Right kidney (tissue), 1 donor: ENCODE data around the gene TCF19.
"Not testable (repeated sequence)": the region's sequence is repeated elsewhere in the genome, so short reads cannot be mapped to it uniquely, and the experiment has no call there.

Experiments used
- DNase-seq: peaks from one replicate; pipeline ENCODE4 v3.0.0-alpha.2; 2016

Gene TCF19

DNA sequence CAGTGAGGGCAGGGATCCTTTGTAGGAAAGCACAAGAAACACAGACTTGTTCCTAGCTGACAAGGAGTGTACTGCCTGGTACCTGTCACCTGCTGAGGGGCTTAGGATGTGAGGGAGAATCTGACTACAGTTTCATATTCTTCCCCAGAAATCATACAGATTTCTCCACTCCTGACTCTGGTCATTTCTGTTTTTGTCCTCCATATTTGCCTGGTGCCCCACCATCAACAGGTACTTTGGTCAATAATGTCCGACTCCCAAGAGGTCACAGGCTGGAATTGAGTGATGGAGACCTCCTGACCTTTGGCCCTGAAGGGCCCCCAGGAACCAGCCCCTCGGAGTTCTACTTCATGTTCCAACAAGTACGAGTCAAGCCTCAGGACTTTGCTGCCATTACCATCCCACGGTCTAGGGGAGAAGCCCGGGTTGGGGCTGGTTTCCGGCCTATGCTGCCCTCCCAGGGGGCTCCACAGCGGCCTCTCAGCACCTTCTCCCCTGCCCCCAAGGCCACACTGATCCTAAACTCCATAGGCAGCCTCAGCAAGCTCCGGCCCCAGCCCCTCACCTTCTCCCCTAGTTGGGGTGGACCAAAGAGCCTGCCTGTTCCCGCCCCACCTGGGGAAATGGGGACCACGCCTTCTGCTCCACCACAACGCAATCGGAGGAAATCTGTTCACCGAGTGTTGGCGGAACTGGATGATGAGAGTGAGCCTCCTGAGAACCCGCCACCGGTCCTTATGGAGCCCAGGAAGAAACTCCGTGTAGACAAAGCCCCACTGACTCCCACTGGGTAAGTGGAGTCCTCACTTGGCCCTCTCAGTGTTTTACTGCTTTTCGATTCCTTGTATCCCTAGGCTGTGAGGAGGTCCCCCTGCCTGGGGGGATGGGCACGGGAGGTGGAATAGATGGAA lies 3.1 kb downstream of the TCF19 start:
- DNase-seq, result no peak

DNA sequence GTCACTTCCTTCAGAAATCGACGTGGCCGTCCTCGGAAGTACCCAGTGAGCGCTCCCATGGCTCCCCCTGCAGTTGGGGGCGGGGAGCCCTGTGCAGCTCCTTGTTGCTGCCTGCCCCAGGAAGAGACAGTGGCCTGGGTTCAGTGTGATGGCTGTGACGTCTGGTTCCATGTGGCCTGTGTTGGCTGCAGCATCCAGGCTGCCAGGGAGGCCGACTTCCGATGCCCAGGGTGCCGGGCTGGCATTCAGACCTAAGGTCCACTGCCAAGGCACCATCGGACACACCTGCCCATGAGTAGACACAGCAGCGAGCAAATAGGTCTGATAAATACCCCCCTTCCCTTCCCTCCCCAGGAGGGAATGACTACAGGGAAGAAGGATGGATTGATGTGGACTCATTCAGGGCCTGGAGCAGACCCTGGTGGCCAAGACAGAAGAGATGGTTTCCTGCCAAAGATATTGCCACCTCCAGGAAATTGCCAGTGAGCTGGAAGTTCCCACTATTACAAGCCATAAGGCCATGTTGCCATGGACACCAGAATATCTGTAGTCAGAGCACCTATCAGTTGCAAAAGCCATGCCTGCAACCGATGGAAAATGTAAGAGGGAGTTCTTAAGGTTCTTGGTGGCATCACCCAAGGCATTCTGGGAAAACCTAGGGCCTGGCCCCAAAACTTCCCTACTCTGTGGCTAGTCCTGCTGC lies 4.2 kb downstream of the TCF19 start:
- DNase-seq, result no peak

DNA sequence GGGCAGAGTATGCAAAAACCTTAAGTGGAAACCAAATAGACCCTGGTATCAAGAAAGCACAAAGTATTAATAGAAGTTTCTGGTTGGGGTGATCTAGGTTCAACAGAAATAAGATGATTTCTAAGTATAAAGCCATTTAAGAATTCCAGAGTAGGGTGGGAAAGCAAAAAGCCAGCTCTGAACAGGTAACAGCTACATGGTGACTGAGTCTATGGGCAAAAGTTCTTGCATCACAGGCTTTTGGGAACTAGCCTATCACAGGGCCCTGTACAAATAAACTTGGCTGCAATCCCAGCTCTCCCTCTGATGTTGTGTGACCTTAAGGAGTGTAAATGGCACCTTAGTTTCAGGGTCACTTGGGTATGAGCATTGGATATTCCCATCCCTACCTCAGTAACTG lies 5.5 kb downstream of the TCF19 start:
- DNase-seq, result no peak

DNA sequence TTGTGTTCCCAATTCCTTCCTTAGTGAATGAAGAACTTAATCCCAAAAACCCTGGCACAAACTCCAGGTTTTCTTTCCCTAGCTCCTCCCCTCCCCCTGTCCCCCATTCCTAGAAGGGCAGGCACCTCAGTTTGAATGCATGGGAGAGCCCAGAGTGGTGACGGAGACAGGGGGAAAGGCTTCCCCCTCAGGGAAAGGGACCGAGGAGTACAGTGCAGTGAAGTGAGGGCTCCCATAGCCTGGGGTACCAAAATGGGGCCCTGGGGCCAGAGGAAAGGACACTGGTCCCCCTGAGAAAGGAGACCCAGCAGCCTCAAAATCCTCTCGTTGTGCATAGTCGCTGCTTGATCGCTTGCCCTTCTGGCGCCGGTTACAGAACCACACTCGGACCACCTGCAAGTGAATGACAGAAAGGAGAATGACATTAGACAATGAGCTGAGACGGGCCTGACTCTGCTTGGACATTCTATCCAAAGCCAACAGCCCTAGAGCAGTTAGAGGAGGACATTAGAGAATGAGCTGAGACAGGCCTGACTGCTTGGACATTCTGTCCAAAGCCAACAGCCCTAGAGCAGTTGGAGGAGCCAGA lies 6.2 kb downstream of the TCF19 start:
- DNase-seq, result not testable (repeated sequence)

DNA sequence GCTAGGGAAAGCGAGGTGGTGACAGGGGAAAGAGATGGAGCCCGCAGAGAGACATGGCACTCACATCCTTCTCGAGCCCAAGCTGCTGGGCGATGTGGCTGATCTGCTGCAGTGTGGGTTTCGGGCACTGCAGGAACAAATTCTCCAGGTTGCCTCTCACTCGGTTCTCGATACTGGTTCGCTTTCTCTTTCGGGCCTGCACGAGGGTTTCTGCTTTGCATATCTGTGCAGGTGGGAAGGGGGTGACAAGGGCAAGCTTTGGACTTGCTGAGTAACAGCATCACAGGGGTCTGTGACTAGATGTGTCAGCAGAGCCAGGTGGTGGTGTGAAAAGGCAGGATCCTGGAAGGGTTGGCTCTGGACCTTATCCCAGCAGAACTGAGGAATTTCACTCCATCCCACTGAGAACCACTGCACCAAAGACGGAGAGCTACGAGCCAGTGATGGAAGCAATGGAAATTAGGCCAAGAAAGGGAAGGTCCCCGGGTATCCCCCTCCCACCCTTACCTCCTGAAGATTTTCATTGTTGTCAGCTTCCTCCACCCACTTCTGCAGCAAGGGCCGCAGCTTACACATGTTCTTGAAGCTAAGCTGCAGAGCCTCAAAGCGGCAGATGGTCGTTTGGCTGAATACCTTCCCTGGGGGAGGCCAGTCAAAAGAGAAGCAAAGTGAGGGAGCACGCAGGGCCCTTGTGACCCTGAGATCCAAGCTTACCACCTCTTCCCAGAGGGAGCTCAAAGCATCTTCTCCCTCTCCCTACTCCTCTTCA lies 6.9 kb downstream of the TCF19 start:
- not testable (repeated sequence) for DNase-seq

DNA sequence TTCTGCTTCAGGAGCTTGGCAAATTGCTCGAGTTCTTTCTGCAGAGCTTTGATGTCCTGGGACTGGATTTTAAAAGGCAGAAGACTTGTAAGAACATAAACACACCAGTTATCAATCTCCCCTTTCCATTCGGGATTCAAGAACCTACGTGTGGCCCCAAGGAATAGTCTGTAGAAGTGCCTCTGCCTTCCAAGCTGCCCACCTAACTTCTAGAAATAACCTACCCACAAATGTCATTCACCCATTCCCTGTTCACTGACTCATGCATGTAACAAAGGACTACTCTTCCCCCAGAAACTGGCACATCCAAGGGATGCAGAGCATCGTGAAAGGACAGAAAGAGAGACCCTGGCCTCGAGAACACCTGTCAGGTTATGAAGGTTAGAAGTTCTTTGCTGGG lies 7.6 kb downstream of the TCF19 start:
- no peak for DNase-seq

DNA sequence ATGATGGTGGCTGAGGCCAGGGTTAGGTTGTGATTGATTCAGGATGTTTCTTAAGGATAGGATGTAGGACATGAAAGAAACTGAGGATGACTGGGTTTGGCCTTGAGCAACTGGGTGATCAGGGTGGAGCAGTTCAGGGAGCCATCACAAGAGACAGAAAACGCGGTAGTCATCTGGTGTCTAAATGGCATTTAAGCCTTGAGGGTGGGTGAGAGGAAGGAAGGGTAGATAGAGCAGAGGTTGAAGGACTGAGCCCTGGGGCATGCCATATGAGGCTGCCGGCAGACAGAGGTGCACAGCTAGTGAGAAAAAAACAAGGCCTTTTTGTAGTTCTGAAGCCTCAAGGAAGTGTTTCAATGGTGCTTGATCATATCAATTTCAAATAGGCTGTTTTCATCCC lies 10.2 kb downstream of the TCF19 start:
- DNase-seq, result no peak

DNA sequence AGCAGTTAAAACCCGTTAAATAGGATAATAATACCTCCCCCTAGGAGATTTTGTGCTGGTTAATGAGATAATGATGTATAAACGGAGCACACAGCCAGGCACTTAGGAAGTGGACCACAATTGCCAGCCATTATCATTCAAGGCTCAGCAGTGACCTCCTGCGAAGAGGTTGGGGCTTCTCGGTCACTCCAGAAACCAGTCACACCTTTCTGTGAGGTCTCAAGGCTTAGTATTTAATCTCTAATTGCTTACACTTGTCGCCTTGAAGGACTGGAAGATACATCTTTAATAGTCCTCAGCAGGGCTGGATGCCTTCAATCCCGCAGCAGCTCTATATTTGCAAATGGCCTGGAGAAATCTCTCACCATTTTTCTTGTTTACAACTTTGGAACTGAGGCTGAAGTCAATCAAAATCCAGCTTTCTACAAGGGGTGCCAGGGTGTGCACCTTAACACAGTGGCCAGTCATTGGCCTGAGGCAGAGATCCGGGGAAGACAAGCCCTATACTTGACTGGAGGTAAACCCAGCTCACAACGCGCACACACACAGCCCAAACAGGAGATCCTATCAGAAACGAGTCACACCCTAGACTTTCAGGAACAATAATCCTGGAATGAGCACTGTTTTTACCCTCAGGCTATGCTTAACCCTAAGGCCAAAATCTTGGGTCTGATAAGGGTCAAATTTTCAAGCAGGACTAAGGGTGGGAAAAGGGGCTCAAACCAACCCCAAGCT lies 10.9 kb downstream of the TCF19 start:
- DNase-seq, result no peak

DNA sequence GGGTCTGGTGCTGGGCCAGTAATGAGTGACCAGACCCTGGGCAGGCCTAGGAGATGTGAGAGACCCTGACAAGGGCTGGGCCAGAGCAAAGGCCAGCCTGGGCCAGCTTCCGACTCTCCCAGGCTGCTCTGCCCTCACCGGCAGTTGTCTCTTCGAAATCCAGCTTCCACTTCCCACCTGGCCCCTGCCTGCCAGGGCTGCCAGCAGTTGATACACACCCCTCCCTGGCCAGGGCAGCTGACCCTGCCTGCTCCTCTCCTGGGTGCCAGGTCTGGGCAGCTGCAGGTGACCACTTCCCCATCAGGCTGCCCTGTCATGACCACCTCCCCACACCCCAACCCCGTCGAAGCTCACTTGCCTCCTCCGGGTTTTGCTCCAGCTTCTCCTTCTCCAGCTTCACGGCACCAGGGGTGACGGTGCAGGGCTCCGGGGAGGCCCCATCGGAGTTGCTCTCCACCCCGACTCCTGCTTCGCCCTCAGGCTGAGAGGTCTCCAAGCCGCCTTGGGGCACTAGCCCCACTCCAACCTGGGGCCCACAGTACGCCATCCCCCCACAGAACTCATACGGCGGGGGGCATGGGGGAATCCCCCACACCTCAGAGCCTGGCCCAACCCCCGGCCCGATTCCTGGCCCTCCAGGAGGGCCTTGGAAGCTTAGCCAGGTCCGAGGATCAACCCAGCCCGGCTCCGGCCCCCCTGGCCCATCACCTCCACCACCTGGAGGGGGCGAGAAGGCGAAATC lies 11.6 kb downstream of the TCF19 start:
- DNase-seq, result not testable (repeated sequence)

DNA sequence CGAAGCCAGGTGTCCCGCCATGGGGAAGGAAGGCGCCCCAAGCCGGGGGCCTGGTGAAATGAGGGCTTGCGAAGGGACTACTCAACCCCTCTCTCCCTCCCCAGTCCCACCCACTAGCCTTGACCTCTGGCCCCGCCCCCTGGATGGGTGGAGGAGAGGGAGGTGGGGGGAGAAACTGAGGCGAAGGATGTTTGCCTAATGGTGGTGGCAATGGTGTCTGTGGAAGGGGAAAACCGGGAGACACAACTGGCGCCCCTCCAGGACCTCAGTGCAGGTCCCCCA lies 12.2 kb downstream of the TCF19 start, which contains the start of gene POU5F1:
TSS of gene POU5F1 (minus strand) at position 83 of the 282 bp plus-strand sequence. CDS start at position 21, 62 bp downstream.
- DNase-seq, result no peak

DNA sequence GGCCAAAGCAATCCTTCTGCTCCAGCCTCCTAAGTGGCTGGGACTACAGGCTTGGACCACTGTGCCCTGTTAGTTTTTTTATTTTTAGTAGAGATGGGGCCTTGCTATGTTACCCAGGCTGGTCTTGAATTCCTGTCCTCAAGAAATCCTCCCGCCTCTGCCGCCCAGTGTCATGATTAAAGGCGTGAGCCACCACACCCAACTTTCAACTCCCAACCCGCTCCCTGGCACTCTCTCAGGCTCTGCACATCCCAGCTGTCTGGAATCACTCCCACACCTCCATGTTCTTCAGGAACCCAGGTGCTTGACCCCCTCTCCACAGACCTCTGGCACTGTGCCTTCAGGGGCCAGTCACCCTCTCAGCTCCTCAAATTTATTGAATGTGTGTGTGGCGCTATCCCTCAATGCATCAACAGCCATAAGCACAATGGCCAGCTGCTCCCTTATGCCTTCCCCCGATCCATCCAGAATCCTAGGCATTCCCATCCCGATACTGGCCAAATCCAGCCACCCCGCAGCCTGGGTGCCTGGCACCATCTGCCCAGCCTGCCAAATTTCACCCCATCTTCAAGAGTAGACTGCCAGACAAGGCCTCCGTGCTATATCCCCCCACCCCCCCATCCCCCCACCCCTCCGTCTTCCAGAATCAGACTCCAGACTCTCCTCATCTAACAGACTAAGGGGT lies 12.7 kb downstream of the TCF19 start:
- no peak for DNase-seq

DNA sequence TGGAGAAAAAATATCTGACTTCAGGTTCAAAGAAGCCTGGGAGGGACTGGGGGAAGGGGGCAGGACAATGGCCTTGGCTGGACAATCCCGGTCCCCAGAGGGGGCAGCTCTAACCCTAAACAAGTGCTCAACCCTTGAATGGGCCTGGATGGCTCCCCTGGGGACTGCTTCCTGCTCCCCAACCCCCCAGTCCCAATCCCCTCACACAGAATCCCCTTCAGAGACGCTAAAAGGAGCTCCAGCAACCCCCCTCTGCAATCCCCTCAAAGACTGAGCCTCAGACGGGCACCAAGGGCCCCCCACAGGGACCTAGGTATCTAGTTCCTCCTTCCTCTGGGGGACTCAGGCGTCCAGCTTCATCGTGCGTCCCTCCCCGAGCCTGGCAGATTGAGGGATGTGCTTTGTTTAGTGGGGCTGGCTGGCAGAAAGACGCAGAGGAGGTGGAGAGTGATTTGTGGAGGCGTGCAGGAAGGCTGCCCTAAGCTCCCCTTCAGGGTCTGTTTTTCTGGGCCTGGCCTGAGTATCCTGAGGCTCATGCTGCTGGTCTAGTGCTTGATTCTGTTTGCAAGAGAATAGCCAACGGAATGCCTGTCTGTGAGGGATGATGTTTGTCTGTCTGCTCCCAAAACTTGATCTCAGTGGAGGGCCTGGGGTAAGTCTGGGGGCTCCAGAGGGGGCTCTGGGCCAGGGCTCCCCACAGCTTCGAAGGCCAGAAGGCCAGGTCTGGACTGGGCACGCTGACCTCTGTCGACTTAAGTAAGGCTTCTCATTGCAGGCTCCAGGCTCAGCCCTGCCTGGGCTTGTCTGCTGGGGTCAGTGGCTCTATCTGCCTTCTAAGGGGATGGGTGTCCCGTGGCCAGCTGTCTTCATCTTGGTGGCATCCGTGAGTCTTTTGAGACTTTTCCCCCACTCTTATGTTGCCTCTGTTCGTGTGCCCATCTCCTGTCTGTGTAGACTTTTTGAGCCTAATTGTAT lies 13.8 kb downstream of the TCF19 start:
- DNase-seq, result no peak

DNA sequence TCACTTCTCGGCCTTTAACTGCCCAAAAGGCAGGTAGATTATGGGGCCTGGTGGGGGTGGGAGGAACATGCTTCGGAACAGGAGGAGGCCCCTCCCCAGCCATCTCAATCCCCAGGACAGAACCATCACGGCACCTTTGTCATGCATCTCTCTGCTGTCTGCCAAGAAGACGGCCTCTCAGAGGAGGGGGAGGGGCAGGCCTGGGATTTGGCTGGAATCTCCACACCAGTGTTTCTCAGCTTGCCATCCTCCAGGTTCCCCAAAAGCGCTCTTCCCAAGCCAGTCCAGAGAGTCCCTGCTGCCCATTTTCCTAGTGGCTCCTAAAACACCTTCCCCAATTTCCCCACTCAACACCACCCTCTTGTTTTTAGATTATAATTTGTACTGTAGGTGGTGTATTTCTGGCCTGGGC lies 14.6 kb downstream of the TCF19 start:
- no peak for DNase-seq

DNA sequence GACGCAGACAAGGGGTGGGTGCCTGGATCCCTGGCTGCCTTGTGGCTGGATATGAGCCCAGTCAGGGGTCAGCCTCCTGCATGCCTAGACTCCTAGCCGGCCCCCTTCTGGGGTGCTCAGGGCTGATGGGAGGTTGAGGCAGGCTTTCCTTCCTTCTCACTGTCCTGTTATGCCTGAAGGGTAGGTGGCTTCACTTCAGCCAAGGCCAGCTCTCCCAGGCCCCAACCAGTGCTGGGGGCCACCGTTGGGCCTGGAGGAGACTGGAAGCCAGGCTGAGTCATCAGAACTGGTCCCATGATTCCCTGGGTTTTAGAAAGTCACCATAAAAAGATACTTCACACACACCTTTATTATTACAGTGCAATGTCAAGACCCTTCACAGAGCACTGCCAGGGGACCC lies 15.0 kb downstream of the TCF19 start:
- DNase-seq, result no peak

DNA sequence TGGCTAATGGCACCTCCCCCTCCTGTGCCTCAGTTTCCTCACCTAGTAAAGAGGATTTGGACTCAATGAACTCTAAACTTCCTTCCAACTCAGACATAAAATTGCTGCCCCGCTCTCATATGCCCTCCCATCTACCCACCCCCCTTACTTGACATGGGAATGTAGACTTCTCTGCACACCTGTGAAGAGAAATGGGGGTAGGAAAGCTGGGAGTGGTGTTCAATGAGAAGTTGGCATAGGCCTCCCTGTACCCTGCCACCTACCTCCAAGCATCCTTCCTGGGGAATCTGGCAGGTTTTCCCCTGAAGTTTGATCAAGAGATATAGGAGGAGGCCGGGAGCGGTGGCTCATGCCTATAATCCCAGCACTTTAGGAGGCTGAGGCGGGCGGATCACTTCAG lies 16.0 kb downstream of the TCF19 start:
- no peak for DNase-seq

DNA sequence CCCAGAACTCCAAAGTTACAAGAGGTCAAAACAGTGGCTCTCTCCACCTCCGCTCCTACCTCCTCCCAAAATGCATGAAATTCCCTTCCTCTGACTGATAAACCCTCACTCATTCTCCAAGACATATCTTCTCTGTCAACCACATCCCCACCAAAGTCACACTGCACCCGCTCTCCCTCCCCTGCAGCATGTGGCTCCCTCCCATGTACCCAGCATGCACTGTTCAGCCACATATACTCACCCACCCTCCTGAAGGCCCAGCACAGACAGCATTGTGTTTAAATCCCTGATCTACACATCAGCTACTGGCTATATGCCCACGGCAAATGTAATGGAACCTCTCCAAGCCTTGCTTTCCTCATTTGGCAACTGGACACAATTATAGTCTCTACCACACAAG lies 17.6 kb downstream of the TCF19 start:
- DNase-seq, result no peak

DNA sequence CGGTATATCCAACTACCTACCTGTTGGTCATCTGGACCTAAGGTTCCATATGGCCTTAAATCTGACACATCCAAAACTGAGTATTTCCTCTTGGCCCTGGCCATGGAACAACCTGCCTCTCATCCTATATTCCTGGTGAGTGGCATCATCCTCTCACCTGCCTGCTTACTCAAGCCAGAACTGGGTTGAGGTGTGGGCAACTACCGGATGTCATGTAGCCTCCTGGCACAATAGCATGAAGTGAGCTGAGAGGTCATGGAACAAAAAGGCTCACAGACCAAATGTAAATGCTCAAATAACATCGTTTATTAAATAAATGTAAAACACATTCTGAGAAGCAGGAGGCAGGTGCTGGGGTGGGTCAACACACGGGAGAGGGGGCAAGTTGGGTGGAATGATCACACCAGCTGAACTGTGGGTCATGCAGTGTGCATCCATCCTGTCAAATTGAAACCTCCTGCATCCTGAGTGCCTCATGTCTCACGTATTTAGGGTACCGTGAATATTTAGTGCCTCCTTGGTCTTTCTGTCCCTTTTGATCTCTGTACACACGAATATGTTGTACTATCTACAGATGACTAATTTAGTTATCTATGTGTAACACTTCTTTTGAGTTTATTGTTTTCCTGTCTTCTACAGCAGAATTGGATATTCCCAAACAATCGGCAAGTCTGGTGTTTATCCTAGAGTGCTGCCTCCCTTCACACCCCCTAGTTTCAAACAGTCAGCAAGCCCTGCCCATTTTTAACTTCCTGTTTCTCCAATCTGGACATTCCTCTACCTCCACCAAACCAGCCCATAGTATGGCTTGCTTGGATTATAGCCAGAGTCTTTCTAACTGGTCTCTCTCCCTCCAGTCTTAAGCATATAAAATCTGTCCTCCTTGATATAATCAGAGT lies 20.0 kb downstream of the TCF19 start:
- no peak for DNase-seq

DNA sequence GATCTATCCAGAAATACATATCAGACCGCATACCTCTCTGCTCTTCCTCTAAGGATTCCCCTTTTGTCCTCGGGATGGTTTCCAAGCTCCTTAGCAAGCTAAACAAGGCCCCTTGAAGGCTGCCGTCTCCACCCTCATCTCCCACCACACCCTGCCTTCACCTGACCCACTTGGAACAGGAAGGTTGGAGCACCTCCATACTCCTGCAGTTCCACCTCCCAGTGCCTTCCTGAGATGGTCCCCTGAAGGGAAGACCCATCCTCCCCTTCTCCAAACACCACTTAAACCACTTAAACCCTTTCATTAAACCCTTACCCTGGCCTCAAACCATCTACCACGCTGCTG lies 20.6 kb downstream of the TCF19 start:
- DNase-seq, result no peak
